ENCODE results near the gene SLC8B1.

The SLC8B1 gene

GRCh38 chr12:113250045-113250444 lies 84.9 kb downstream of the SLC8B1 start:
- FAIRE-seq: no peak
- DNase-seq (ENCODE audit: insufficient read length, low spot score): no peak

GRCh38 chr12:113249546-113249945 lies 85.4 kb downstream of the SLC8B1 start:
- FAIRE-seq: no peak
- no peak for DNase-seq (ENCODE audit: insufficient read length, low spot score)

DNA sequence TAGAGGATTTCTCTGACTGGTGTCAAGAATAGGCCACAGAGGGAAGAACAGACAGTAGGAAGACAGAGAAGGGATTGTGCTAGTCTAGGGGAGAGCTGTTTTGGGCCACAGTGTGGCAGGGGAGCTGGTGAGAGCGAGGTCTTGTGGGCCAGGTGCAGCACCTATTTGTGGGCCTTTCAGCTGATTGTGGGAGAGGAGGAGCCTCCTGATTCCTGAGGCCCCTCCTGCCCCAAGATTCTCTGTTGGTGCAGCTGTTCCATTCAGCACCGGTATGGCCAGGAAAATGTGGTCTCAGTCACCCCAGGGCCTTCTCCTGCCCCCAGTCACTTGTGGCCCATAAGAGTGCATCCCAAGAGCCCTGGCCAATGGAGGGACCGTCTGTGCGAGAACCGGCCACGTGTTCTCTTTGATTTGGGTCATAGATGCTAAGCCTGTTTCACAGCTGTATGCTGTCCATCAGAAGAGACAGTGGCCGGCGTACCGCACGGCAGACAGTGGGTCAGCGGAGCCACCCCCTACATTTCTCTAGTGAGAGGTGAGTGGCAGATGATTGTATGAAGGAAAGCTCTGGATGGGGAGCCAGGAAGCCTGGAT lies 86.0 kb downstream of the SLC8B1 start:
- DNase-seq (ENCODE audit: insufficient read length, low spot score): no peak
- FAIRE-seq: no peak

Data from HTR-8/SVneo (cell line).